PC-9 (cell line): ENCODE measurements around the gene COL27A1.

Experiments
- CTCF ChIP-seq: fragments of 200-600 bp; sonication (generic); conservative IDR thresholded peaks from 2 replicates; pipeline ENCODE4 v1.6.1; 2017; ENCODE audit warnings: mixed run types, antibody characterized with exemption, mild to moderate bottlenecking, moderate library complexity
- EZH2 ChIP-seq: fragments of 200-600 bp; sonication (generic); IDR thresholded peaks from 2 replicates; pipeline ENCODE4 v1.8.0; 2017; ENCODE audit warnings: antibody characterized with exemption, low read depth

- TF ChIP-seq CTCF (no peak), EZH2 (no peak)
These were observed 47.9 kb upstream of the COL27A1 start for GRCh38 chr9:114107286-114108001.
